H4 (cell line): ENCODE results near the gene ME2. TPM values are rescaled to one million over a fixed set of nuclear protein-coding genes. Genes with fewer than 3 reads are reported as not detected.
"Not testable (repeated sequence)": the region's sequence is repeated elsewhere in the genome, so short reads cannot be mapped to it uniquely, and the experiment has no call there.

Experiments
- DNase-seq: peaks from one replicate; pipeline ENCODE4 v3.0.0-alpha.2; 2015; ENCODE audit warnings: low spot score
- total RNA-seq: library from RNA; depleted of rRNA; stranded (reverse); fragments of >200 nt; shearing (Covaris generic); gene quantifications from 2 replicates; pipeline ENCODE4 v1.2.3, GENCODE V29; 2014

ME2 gene
- total RNA-seq, 1 experiment from 2014 or later = 46.2 TPM

DNA sequence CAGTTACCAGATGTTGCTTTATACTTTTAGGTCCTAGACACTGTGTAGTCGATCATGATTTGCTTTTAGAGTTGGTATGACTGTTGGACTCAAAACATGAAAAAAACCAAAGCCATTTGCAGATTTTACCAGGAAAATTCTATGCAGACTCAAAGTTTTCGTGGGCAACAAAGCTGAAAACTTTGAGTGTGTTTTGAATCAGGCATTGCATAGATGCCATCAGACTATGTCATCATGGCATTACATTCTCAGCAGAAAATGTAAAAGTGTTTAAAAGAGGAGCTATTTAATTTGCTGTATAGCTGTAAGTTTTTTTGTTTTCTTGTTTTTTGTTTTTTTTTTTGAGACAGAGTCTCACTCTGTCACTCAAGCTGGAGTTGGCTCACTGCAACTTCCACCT is 45.5 kb downstream of the ME2 start:
- no peak for DNase-seq

DNA sequence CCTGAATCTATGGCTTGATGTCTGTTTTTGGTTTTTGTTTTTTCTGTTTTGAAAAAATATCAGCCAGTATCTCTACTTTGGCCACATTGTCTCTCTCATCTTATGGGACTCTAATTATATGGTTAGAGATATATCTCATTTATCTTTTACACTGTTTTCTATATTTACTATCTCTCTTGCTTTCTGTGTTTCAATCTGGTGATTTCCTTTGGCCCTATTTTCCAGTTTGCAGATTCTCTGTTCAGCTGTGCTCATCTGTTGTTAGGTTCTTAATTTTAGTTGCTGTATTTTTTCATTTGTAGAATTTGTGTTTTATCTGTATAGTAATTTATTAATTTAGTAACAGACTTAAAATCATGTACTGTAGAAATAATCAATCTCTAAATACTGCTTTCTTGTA is 47.6 kb downstream of the ME2 start:
- DNase-seq = no peak

DNA sequence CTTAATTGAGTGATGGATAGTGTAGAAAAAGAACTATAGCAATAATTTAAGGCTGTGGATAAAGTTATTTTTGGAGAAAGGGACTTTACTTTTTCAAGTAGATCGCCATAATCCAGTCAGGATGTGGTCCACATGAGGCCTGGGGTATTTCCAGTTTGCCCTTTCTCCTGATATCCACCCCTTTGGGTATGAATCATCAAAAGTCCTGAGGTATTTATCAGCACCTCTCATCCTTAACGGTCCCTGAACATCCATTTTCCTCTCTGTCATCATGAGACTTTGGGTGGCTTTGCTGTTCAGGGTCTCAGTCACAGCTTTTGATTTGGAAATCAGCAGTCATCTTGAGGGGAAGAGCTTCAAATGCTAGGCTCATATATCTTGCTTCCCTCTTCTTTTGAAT is 49.6 kb downstream of the ME2 start:
- no peak for DNase-seq

DNA sequence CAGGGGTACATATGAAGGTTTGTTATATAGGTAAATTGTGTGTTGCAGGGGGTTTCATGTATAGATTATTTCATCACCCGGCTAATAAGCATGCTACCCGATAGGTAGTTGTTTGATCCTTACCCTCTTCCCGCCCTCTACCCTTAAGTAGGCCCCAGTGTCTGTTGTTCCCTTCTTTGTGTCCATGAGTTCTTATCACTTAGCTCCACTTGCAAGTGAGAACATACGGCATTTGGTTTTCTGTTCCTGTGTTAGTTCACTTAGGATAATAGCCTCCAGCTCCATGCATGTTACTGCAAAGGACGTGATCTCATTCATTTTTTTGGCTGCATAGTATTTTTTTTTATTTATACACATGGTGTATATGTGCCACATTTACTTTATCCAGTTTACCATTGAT is 54.8 kb downstream of the ME2 start:
- DNase-seq = no peak

DNA sequence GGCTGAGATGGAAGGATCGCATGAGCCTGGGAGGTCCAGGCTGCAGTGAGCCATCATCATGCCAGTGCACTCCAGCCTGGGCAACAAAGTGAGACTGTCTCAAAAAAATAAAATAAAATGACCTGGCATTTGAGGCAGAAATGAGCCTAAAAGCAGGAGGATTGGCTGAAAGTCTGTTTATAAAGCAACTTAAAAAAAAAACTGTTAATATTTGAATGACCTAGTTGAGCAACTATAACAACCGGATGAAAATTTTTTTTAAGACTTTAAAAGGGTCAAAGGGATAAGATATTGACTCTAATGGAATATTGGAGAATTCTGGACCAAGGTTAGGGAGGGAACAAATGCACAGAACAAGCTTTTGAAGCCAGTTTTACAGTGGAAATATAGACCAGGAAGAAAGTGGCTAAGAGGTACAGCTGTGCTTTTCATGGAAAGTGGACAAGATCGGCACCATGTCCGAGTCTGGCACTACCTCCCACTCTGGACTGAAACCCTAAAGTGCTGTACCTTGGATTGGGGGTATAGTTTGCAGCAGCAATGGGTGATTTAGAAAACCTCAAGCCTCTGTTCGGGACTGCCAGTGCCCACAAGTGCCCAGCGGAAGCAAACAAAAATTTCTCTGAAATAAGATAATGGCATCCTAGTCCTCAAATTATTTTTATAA is 55.8 kb downstream of the ME2 start:
- DNase-seq = no peak

DNA sequence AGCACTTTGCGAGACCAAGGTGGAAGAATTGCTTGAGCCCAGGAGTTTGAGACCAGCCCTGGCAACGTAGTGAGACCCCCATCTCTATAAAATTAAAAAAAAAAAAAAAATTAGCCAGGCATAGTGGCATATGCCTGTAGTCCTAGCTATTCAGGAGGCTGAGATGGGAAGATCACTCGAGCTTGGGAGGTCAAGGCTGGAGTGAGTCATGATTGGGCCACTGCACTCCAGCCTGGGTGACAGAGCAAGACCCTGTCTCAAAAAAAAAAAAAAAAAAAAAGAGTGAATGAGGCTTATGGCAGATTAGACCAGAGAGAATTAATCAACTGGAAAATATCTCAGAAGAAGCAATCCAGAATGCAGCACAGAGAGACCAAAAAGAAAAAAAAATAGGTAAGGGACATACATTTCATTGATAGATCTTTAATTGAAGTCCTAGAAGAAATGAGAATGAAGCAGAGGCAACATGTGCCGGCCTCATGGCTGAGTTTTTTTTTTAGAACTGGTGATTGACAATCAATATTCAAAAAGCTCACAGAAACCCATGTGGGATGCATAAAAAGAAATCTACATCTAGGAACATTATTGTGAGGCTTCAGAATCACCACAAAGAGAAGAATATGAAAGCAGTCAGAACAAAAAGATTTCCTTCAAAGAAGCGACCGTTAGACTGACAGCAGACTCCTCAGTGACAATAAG is 56.7 kb downstream of the ME2 start:
- no peak for DNase-seq

DNA sequence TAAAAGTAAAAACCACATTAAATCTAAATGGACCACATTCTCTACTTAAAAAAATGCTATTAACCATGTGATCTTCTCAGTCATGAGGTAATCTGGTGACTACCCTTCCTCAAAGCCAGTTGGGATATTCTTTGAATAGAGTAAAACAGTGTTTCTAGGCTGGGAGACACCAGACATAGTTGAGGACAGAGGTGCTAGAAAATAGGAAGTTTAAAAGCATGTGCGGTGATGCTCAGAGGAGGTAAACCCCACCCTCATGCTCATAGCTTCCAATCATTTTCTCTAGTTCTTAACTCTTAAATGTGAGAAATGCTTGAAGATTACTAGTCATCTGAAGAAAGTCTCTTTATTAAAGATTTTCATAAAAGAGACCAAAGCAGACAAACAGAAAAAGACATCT is 58.3 kb downstream of the ME2 start:
- DNase-seq = no peak

DNA sequence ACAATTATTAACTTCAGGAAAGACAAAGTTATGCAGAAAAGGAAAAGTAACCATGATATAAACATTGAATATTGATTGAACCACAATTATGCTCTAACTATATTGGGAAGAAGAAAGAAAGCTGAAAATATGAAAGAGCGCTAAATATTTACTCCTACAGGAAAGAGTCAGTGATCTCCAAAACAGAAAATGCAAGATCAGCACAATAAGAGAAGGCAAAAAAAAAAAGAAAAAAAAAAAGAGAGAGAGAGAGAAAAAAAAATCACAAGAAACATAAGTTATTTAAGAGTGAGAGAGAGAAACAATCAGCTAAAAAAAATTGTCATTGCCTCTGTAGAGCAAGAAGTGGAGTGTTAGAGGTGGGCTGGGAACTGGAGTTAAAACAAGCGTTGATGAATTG is 60.0 kb downstream of the ME2 start:
- DNase-seq = no peak

DNA sequence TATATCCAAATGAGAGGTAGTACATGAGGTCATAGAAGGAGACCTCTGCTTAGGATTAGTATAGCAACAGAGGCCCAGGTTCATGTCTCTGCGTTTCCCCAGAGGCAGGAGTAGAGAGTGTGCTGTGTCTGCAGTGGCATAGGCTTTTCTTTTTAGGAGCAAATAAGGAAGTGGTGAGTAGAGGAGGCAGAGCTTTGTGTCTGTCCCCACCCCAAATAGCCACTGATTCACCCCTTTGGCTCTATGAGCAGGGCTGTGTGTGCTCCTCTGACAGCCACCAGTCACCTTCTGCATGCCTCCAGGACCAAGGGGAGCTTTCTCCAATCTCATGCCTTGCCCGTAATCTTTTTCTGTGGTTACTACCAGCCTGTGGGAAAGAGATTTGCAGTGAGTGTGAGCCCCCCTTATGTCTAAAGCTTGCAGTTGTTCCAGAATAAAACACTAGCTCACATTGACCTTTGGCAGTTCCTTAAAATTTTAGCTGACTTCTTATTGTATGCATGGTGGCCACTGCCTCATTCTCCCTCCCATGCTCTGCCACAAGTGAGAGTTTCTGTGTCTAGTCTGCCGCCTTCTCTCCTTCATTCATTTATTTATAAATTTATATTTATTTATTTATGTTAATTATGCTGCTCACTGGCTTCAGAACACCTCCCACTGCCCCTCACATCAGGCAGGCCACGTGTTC is 65.5 kb downstream of the ME2 start:
- no peak for DNase-seq

DNA sequence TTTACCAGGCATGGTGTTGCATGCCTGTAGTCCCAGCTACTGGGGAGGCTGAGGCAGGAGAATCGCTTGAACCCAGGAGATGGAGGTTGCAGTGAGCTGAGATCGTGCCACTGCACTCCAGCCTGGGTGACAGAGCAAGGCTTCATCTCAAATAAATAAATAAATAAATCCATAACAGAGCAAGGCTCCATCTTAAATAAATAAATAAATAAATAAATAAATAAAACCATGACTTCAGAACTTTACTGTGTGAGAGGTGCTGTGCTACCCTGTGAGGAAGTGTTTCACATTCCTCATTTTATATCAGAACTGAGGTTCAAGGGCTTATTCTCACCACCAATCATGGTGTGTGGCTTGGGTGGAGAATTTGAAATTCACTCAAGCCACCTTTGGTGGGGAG is 67.0 kb downstream of the ME2 start:
- DNase-seq = not testable (repeated sequence)

DNA sequence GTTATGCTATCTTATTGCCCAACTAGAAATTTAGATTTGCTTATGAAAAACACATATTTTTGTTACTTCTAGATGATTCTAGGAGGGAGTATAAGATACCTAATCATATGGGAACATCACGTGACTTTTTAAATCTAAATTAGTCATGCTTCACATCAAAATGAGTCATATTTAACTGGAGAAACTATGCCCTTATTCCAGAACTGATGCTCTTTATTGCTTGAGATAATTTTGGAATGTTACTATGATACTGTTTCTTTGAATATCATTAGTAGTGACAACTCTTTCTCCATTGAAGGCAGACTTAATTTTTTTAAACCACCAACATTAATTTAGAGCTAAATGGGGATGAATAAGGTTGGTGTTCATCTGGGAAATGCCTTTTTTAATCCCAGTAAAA is 69.0 kb downstream of the ME2 start:
- DNase-seq = no peak

DNA sequence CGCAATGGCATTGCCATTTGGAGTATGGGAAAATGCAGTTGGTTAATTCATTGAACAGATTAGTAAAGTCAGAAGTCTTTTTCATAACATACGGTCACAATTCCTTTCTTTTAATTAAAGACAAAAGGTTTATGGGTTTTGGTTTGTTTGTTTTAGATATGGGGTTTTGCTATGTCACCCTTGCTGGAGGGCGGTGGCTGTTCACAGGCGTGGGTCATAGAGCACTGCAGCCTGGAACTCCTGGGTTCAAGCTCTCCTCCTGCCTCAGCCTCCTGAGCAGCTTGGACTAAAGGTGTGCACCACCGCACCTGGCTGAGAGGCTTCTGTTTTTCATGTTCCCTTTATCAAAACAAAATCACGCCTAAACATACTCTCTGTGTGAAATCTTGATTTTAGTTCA is 70.3 kb downstream of the ME2 start:
- no peak for DNase-seq

DNA sequence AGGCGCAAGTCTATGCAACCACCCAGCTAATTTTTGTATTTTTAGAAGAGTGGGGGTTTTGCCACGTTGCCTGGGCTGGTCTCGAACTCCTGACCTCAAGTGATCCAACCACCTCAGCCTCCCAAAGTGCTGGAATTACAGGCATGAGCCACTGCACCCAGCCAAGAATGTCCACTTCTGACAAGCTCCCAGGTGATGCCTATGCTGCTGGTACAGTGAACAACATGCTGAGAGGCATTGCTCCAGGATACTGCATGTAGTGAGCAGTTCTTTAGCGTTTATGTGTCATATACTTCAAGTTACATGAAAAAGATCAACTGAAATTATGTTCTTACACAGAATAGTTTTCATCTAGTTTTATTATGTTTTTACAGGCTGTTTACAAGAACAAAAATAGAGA is 71.7 kb downstream of the ME2 start:
- no peak for DNase-seq

DNA sequence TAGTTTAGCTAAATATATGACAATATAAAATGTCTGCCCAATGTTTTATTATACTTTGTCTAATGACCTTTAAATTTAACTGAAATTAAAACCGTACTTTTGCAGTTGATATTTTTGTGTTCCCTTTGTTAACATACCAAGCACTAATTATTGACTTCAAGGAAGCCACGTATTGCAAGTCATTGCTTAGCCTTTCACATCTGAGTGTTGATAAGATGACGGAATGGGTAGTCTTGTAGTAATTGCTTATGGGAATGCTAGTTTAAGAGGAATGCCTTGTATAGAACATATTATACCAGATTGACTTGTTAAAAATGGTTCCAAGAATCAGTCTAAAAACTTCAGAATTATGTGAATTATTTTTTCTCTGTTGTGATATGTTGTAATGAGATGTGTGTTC is 74.9 kb downstream of the ME2 start:
- DNase-seq = no peak

DNA sequence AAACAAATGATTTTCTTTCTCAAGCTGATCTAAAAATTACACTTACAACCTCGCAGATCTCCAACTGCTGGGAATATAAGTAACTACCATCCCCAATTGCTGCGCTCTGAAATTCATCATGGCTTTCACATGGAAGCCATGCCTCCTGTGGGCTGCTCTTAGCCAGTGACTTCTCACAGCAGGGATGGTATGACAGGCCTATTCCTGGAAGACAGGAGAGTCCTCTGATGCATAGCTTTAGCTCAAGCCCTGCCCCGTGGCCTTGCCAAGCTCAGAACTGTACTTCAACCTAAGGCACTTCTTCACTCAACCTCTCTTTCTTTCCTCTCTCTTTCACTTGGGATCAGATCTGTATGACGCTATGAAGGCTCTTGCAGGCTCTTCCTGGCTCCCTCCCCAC is 76.3 kb downstream of the ME2 start:
- DNase-seq = no peak

DNA sequence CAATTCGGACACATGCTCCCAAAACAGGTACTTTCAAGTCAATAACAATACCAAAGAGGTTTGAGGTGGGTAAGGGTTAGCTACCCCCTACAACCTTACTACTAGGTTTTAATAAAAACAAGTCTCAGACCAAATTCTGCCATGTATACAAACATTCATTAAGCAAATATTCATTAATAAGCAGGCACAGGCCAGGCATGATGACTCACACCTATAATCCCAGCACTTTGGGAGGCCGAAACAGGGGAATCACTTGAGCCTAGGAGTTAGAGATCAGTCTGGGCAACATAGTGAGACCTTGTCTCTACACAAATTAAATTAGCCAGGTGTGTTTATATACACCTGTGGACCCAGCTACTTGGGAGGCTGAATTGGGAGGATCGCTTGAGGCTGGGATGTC is 77.2 kb downstream of the ME2 start:
- DNase-seq = no peak

DNA sequence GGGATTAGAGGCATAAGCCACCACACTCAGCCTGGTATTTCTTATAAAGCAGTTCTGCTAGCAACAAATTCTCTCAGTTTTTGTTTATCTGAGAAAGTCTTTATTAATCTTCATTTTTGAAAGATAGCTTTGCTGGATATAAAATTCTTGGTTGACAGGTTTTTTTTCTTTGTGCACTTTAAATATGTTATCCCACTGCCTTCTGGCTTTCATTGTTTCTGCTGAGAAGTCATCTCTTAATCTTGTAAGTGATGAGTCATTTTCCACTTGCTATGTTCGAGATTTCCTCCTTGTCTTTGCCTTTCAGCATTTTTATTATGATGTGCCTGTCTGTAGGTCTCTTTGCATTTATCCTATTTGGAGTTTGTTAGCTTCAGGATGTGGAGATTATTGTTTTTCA is 83.1 kb downstream of the ME2 start:
- DNase-seq = no peak

DNA sequence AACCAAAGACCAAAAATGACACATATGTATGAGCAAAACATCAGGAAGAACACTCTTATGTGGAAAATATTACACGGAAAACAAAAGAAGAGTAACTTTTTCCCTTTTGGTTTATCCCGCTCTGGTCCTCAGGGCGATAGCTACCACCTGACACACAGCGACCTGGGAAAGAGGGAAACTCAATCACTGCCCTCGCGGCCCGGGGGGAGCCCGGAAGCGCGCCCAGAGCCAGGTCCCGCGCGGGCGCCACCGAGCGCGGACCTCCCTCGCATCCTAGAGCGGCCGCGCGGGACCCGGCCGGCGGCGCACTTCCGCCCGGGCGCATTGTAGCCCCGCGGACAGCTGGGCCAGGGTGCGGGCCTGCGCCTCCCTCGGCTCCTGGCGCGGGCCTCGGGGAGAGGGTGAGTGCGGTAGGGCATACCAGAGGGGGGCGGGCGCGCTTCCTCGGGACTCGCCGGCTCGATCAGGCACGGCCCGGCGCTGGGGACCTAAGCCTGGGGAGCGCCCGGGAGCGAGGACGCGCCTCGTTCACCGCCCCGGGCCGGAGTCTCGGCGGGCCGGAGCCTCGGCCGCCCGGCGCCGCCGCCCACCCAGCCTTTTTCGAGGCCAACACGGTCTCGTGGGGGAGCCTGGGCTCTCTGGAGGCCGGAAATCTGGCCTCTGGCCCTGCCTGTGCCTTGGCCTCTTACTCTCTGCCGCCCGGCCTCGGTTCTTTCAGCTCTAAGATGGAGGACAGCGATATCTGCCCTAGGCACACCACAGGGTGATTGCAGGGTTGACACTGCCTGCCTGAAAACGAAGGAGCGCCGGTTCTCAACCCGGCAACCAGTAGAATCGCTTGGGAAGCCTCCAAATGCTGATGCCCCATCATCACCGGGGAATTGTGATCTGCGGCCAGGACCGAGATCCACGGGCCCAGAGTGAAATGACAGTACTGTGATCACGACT is 89.1 kb downstream of the ME2 start, which contains the start of gene ELAC1:
ELAC1 (plus strand) TSS at position 327 of the 948 bp plus-strand sequence. CDS start 6,365 bp downstream, outside the sequence.
- peak; percentile 48 for DNase-seq

DNA sequence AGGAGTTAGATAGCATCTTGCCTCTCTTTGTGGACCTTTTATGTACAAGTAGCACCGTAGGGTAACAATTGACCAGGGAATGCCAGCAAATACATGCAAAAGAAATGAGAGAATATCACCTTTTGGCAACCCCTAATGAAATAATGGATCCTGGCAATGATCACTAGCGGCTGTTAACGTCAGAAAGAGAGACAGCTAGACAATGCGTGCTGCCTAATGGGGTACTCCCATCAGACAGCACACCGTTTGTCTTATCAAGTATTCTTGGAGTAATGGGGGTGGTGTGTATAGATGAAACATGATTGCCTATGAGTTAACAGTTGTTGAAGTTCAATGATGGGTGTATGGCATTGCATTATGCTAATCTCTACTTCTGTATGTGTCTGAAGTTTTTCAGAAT is 90.5 kb downstream of the ME2 start:
- DNase-seq = no peak

DNA sequence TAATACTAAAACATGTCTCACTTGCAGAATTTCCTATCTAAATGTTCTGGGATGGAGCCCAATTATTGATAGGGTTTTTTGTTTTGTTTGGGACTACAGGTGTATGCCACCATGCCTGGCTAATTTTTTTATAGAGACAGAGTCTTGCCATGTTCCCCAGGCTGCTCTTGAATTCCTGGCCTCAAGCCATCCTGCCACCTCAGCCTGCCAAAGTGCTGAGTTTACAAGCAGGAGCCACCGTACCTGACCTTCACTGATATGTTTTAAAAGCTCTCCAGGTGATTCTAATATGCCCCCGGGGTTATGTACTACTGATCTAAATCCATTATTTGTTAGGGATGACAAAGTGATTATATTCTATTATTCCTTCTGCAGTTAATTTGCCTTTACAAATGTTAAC is 91.1 kb downstream of the ME2 start:
- no peak for DNase-seq

DNA sequence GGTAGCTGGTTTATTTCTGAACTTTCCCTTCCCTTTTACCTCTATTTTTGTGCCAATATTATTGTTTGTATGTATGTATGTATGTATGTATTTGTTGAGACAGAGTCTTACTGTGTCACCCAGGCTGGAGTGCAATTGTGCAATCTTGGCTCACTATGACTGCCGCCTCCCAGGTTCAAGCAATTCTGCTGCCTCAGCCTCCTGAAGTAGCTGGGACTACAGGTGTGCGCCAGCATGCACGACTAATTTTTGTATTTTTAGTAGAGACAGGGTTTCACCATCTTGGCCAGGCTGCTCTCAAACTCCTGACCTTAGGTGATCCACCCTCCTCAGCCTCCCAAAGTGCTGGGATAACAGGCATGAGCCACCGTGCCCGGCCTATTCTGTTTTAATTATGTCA is 93.5 kb downstream of the ME2 start:
- DNase-seq = not testable (repeated sequence)
